HG02588 (cell line): ENCODE data around the gene CD28.

Experiments used
- ATAC-seq: cut with Tn5 transposase; IDR thresholded peaks from one replicate; pipeline ENCODE4 v1.9.1; 2021; ENCODE audit warnings: mild to moderate bottlenecking, moderate library complexity; ENCODE audit not compliant: unreplicated experiment

Gene CD28

GRCh38 chr2:203706403-203706802 lies at the start of gene CD28:
CD28 (plus strand) TSS chr2:203706639; CDS start chr2:203706697, 58 bp downstream.
- peak; percentile 99 for ATAC-seq

DNA sequence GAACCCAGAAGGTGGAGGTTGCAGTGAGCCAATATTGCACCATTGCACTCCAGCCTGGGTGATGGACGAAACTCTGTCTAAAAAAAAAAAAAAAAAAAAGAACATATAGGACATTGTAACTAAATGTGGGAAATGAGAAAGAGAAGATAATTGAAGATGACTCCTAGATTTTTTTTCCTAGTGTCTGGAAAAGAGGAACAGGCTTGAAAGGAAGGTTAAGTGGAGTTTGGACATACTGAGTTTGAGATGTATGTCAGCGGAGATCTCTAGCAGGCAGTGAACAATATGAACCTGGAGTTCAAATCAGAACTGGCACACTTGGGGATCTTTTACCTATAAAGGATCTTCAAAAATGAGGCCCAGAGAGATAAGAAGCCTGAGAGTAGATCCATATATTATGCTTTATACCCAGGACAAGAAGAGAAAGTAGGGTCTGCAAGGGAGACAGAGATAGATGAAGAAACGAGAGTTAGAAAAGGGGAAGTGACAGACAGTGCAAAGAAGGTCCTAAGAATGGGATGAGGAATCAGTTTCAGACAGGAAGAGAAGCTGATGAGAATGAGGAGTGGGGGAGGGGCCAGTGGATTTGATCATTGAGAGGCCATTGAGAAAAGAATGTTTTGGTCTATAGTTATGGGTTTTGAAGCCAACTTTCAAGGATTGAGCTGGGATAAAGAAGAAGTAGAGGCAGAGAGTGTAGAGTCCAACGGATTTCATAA lies 46.9 kb upstream of the CD28 start:
- peak; percentile 72 for ATAC-seq

GRCh38 chr2:203660465-203660864 lies 46.0 kb upstream of the CD28 start:
- ATAC-seq: no peak

- no peak for ATAC-seq
Observed at GRCh38 chr2:203661279-203661908, 45.0 kb upstream of the CD28 start.

- ATAC-seq: no peak
Observed at GRCh38 chr2:203662487-203662886, 44.0 kb upstream of the CD28 start.

GRCh38 chr2:203662951-203663350 lies 43.5 kb upstream of the CD28 start:
- no peak for ATAC-seq

GRCh38 chr2:203664029-203664755 lies 42.2 kb upstream of the CD28 start:
- no peak for ATAC-seq

GRCh38 chr2:203667838-203668237 lies 38.6 kb upstream of the CD28 start:
- no peak for ATAC-seq

DNA sequence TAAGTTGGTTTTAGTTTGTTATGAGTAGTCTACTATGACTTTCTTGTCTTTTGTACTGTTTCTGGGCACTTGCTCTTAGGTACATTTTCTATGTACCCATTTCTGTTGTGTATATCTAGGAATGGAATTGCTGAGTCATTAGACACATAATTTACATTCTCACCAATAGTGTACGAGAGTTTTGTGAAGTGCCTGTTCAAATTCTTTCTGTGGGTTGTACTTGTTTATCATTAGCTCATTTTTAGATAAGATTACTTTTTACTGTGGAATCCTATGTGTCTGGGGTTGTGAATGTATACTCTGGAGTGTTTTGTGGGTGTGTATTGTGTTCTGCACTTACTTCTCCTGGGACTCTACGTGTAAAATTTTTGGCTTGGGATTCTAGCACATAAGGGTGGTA lies 36.6 kb upstream of the CD28 start:
- ATAC-seq: no peak

GRCh38 chr2:203670939-203671338 lies 35.5 kb upstream of the CD28 start:
- ATAC-seq: no peak

GRCh38 chr2:203671876-203672275 lies 34.6 kb upstream of the CD28 start:
- no peak for ATAC-seq

DNA sequence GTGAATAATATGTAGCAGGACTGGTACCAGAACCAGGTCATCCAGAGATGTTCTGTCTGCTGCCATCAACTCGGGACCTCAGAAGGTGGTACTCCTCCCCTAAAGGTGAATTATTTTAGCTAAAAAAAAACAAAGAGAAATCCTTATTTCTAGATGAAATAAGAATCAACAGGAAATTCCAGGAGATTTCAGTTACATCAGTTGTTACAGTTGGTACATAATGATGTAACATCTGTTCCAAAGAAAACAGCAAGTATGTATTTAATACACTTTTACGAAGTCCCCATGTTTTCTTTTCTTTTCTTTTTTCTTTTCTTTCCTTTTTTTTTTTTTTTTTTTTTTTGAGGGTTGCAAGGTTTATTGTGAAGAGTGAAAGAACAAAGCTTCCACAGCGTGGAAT lies 33.6 kb upstream of the CD28 start:
- ATAC-seq: no peak

DNA sequence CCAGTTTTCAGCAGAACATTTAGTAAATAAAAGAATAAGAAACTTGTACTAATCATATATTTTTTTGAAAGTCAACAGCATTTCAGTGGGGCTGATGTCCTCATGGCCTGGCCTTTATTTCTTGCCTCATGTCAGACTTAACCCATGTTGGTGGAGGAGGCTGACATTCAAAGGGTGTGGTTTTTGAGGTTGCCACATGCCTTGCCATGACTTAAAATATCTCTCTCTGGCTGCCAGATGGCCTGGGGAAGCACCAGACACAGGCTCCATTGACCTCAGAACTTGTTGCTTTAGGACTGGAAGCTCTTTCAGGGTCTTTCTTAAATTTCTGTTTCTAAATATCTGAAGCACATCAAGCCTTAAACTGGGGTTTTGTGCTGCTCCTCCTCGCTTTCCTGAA lies 32.5 kb upstream of the CD28 start:
- ATAC-seq: peak; percentile 99

- no peak for ATAC-seq
Observed at GRCh38 chr2:203675086-203675485, 31.4 kb upstream of the CD28 start.

DNA sequence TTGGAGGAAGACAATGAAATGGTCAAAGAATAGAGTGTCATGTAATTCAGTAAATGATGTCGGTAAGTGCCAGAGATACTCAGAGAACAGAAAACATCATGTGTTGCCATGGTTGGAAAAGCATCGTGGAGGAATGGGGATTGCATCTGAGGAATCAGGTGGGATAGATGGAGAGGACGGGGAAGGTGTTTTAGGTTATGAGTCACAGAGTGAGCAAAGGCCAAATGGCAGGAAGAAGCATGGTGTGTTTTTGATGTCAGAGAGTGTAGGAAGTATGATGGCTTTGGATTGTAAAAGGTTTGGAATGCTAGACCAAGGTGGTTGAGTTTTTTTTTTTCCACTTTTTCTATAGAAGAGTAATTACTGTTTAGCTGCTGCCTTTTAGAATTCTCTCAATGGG lies 27.5 kb upstream of the CD28 start:
- ATAC-seq: no peak

GRCh38 chr2:203679401-203679800 lies 27.0 kb upstream of the CD28 start:
- no peak for ATAC-seq

GRCh38 chr2:203681978-203682377 lies 24.5 kb upstream of the CD28 start:
- no peak for ATAC-seq

DNA sequence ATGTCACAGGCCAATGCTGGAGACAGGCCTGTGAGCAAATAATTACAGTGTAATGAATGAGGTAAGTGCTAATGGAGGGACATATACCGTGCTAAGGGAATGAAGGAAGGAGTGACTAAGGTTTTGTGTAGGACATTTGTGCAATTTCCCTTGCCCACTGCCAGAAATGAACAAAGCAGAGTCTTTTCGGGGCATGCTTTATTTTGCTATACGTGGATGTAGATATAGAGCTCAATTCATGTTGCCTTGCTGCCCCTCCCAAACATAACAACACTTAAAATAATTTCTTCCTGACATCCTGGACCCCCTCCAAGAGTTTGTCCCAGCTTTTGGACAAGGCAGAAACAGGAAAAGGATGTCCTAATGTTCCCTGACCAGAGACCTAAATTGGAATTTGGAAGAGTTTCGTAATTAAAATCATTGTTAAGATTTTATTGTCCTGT lies 23.7 kb upstream of the CD28 start:
- no peak for ATAC-seq

- no peak for ATAC-seq
Observed at GRCh38 chr2:203683421-203683820, 23.0 kb upstream of the CD28 start.

DNA sequence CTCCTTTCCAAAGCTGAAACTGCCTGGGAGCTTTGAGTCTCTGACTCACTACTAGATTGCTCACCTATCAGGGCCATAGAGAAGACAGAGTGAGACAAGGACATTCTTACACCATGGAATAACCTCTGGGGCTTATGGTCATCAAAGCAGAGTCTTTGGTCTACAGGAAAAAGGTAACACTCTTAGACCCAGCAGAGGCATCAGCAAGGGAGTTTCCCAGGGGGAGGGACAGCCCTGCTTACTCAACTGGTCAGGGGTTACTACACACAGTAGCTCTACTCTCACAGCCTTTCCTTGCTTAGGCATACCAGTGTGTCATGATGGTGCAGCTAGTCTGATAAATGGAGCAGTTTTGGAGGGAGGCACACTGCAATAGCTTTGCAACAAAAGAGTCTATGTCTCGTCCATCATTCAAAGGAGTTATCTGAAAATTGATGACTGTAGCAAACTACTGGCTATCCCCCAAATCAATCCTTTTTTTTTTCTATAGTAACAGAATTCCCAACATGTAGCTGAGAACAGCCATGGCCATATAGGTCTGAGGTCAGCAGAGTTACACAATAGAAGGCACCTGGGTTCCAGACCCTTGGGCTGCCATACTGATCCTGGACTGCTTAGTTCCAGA lies 22.4 kb upstream of the CD28 start:
- peak; percentile 91 for ATAC-seq

- ATAC-seq: no peak
Observed at GRCh38 chr2:203685081-203685621, 21.3 kb upstream of the CD28 start.
